IPS-18c (cell line): Measurements from ENCODE around the gene GSDMA.
"Not testable (repeated sequence)": the region's sequence is repeated elsewhere in the genome, so short reads cannot be mapped to it uniquely, and the experiment has no call there.

Source experiments
- H3K4me3 ChIP-seq: 2 replicates; pipeline ENCODE4 v1.7.0; 2013; ENCODE audit warnings: low read depth, mild to moderate bottlenecking, low read length, moderate library complexity; ENCODE audit not compliant: insufficient read depth
- H3K9me3 ChIP-seq: one replicate; pipeline ENCODE4 v1.6.1; 2013; ENCODE audit warnings: mild to moderate bottlenecking, low read length, moderate library complexity; ENCODE audit not compliant: control insufficient read depth, insufficient read depth

GSDMA gene

DNA sequence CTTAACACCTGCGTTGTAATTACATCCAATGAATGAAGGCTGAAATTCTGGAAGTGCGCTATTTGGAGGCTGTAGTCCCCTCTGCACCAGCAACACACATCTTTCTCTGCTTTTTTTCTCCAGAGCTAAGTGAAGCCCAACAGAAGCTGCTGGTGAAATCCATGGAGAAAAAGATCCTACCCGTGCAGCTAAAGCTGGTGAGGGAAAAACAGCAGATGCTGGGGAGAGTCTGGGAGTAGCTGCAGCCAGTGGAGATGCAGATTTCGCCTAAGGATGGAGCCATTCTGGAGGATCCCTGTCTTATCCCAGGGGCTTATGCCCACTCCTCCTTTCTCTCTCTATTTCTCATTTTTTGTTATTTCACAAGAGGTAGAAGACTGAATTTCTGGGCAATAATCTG lies 13.0 kb downstream of the GSDMA start:
- H3K4me3 ChIP-seq = no peak overlapping the region
- peaks cover 2% of the 10 kb centered on the region for H3K9me3 ChIP-seq

DNA sequence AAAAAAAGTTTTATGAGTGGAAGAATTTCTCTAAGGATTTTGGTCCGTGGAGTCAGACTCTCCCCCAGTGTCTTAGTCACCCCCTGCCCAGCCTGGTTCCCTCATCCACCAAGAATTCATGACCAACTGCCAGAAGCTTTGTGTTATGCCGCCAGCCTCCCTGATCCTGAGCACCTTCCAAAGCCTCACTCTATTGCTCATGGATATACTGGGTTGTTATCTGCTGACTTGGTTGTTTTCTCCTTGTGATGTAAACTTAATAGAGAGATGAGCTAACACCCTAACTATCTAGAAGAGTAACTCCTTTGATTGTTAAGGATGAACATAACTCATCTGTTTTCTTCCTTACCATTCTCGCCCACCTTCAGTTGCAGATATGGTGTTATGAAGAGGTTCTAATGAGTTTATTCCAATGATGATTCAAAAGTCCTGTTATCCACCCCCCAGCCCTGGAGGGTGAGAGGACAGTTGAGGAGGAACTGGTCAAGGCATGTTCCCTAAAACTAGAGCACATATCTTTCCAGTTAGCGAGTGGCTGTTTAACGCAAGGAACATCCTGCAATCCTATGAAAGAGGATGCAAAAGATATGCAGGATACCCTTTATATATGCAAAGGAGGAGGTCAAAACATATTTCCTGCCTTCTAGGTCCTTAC lies 16.3 kb downstream of the GSDMA start:
- no peak overlapping the region for H3K4me3 ChIP-seq
- no peaks in the 10 kb centered on the region for H3K9me3 ChIP-seq

DNA sequence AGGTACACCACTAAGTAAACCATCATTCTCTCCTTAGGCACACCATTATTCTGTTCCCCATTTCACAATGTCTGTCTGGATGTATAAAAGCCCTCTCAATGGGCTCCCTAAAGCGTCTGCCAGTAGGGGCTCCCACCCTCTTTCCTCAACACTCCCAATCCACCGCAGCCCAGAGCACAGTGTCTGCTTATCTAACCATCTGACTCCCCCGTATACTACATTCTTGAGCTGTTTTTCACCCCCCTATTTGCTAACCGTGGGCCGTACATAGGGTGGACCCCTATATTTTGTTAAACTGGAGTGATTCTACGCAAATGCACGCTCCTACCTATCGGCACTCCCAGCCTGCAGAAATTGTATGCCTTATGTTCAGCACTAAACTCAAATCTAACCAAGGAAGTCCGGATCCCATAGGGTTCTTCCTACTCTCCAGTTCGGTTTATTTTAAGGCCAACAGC lies 17.1 kb downstream of the GSDMA start:
- H3K4me3 ChIP-seq = peak overlapping the region; percentile 91
- H3K9me3 ChIP-seq = no peaks in the 10 kb centered on the region

DNA sequence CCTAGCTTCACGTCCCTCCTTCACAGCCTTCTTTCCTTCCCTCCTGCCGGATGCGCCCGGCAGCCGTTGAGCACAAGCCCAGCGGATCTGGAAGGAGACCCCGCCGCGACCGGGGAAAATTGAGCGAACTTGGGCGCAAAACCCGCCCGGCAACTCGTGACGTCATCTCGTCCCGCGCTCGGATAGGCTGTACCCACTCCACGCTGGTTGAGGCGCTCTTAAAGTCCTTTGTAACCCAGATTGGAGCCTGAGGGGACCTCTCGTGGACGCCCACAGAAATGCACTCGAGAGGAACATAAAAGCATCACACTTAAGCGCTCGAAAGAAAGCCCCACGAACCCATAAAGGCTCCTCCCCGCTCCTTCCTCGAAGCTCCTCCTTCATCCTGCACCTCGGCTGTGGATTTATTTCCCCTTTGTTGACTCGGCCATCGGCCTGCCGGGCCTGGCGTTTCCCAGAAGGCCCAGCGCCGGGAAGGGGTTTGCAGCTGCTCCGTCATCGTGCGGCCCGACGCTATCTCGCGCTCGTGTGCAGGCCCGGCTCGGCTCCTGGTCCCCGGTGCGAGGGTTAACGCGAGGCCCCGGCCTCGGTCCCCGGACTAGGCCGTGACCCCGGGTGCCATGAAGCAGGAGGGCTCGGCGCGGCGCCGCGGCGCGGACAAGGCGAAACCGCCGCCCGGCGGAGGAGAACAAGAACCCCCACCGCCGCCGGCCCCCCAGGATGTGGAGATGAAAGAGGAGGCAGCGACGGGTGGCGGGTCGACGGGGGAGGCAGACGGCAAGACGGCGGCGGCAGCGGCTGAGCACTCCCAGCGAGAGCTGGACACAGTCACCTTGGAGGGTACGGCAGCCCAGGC lies 17.8 kb downstream of the GSDMA start, which contains the start of gene PSMD3:
TSS of gene PSMD3 (plus strand) at position 457 of the 856 bp plus-strand sequence. CDS start at position 621, 164 bp downstream.
- H3K9me3 ChIP-seq = no peaks in the 10 kb centered on the region
- H3K4me3 ChIP-seq = peak within 1 kb of the TSS; percentile 91

DNA sequence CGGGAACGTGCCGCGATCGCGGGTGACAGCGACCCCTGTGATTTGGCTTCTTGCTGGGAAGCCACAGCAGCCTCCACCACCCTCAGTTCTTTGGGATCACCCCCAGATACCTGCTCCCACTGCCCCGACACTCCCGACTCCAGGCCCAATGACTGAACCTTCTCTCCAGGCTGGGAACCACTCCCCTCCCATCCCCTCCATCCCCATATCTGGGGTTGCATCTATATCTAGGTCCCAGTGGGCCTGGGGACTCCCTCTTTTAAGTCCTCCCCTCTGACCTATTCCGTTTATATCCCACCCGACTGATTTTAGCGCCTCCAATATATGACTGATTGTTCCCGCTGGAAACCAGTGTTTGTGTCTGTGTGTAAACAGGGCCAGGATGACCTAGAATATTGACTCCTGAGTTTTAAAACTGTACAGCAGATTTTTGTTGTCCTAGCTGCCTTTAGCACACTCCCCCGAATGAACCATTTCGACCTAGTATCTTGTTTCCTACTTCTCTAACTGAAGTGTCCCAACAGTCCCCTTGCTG lies 18.5 kb downstream of the GSDMA start:
- Histone ChIP-seq H3K4me3 (peak overlapping the region; percentile 91), H3K9me3 (no peaks in the 10 kb centered on the region)

DNA sequence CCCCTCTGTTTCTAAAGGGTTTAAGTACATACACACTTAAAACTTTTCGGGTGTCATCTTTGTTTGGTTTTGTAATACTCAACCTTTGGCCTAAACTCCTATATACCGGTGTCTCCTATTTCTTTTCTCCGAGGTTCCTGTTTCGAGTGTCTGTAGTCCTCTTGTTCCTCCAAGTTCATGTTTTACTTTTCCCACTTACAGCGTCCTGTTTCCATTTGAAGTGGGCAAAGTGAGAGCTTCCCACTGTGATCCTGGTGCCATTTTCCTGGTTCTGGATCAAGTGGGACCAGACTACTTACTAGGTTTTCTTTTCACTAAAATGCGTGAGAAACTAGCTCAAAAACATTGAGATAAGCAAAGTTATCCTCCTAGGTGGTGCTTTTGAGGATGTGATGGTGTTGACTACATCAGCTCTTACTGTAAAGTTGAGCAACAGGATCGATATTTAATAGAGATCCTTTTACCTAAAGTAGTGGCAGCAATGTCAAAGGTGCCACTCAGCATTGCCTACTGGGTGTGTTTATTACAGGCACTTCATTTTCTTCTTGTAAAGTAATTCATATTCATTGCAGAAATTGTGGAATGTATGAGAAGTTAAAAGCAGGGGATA lies 19.1 kb downstream of the GSDMA start:
- H3K4me3 ChIP-seq = peak overlapping the region; percentile 91
- no peaks in the 10 kb centered on the region for H3K9me3 ChIP-seq

DNA sequence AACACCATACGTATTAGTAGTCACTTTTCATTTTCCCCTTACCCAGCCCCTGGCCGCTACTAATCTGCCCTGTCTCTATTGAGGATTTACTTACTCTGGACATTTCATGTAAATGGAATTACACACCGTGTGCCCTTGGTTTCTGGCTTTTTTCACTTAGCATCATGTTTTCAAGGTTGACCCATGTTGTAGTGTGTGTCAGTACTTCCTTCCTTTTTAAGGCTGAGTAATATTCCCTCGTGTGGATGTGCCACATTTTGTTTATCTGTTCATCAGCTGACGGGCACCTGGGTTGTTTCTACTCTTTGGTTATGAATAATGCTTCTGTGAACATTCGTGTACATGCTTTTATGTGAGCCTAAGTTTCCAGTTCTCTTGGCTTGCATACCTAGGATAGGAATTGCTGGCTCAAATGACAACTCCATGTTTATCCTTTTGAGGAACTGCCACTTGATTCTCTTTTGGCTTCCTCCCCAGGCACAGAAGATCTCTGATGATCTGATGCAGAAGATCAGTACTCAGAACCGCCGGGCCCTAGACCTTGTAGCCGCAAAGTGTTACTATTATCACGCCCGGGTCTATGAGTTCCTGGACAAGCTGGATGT lies 25.5 kb downstream of the GSDMA start:
- no peak overlapping the region for H3K4me3 ChIP-seq
- H3K9me3 ChIP-seq = peaks cover 2% of the 10 kb centered on the region

DNA sequence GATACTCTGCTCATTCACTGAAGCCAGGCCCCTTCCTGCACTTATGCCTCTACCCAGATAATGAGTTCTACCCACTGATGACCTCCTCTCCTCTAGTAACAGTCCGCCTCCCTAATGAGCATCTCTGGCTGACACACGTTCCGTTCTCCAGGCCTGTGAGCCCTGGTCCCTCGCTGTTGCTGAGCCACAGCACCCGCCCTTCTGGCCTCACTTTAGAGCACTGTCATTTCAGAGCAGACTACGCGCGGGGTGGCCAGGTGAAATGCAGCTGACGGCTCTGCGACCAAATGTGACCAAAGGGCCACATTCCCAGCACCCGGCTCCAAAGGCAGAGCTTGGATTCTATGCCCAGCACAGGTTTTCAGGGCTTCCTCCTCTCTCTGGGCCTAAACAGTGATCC lies 31.6 kb downstream of the GSDMA start:
- H3K9me3 ChIP-seq = no peaks in the 10 kb centered on the region
- no peak overlapping the region for H3K4me3 ChIP-seq

DNA sequence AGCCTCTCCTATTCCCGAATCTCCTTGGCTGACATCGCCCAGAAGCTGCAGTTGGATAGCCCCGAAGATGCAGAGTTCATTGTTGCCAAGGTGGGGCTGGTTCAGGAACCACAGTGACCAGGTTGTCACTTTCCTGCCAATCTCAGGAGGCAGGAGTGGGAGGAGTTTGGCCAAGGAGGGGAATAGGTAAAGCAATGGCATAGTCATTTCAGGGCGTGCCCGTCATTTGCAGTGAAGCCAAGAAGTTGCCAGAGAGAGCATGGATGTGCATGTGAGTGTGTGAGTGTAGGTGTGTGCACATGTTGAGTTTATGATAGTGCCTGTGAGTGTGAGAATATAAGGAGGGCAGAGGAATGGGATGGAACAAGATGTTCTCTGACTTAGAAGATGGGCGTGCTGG lies 32.6 kb downstream of the GSDMA start:
- Histone ChIP-seq H3K4me3 (no peak overlapping the region), H3K9me3 (no peaks in the 10 kb centered on the region)

DNA sequence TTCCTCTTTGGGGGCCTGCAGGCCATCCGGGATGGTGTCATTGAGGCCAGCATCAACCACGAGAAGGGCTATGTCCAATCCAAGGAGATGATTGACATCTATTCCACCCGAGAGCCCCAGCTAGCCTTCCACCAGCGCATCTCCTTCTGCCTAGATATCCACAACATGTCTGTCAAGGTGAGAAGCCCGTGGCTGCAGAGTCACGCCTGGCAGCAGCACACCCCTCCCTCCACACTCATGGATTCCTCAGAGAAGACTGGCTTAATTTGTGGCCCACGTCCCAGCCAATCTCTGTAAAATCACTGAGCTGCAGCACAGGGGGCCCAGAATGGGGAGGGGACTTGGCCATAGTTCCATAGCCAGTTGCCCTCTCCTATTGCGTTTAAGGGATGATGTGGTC lies 33.4 kb downstream of the GSDMA start:
- Histone ChIP-seq H3K4me3 (no peak overlapping the region), H3K9me3 (no peaks in the 10 kb centered on the region)

DNA sequence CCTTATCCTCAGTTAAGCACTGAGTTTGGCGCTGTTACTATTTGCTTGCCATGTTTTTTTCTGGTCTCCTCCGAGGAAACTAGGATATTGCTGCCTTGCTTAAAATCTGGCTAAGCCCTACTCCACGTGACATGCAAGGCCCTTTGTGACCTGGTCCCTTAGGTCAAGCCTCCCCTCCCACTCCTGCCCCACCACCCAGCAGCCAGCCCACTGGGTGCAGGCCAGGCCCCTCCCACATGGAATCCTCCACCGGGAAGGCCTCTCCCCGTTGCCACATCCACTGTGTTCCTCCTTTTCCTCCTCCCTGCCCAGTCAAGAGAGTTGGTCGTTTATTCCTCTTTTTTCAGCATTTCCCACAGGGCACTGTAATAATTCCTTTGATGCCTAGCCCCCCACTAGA lies 34.0 kb downstream of the GSDMA start:
- Histone ChIP-seq H3K9me3 (no peaks in the 10 kb centered on the region), H3K4me3 (no peak overlapping the region)

DNA sequence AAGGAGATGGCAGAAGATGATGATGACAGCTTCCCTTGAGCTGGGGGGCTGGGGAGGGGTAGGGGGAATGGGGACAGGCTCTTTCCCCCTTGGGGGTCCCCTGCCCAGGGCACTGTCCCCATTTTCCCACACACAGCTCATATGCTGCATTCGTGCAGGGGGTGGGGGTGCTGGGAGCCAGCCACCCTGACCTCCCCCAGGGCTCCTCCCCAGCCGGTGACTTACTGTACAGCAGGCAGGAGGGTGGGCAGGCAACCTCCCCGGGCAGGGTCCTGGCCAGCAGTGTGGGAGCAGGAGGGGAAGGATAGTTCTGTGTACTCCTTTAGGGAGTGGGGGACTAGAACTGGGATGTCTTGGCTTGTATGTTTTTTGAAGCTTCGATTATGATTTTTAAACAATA lies 34.7 kb downstream of the GSDMA start:
- H3K9me3 ChIP-seq = no peaks in the 10 kb centered on the region

DNA sequence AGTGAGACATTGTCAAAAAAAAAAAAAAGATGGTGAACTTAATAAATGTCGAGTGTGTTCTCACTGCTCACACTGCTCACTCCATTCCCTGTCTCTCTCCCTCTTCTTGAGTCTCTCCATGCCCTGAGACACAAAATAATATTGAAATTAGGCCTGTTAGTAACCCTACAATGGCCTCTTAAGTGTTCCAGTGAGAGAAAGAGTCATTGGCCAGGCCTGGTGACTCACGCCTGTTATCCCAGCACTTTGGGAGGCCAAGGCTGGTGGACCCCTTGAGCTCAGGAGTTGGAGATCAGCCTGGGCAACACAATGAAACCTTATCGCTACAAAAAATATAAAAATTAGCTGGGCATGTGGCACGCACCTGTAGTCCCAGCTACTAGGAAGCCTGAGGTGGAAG lies 36.3 kb downstream of the GSDMA start:
- no peak overlapping the region for H3K4me3 ChIP-seq
- no peaks in the 10 kb centered on the region for H3K9me3 ChIP-seq

More for the DNA sequence above, 34.7 kb downstream of the GSDMA start:
- H3K4me3 ChIP-seq = no peak overlapping the region

DNA sequence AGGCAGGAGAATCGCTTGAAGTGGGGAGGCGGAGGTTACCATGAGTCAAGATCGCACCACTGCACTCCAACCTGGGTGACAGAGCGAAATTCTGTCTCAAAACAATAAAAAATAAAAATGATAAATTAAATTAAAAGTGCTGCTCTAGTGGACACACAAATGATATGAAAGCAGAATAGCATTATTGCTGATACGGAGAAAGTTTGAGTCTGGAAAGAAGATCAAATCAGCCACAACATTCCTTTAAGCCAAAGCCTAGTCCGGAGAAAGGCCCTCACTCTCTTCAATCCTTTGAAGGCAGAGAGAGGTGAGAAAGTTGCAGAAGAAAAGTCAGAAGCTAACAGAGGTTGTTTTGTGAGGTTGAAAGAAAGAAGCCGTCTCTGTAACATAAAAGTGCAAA lies 37.4 kb downstream of the GSDMA start:
- Histone ChIP-seq H3K4me3 (no peak overlapping the region), H3K9me3 (no peaks in the 10 kb centered on the region)

DNA sequence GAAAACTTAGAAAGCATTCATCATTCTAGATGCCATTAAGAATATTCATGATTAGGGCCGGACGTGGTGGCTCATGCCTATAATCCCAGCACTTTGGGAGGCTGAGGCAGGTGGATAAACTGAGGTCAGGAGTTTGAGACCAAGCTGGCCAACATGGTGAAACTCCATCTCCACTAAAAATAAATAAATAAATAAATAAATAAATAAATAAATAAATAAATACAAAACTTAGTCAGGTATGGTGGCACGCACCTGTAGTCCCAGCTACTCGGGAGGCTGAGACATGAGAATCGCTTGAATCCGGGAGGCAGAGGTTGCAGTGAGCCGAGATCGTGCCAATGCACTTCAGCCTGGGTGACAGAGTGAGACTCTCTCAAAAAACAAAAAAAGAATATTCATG lies 38.5 kb downstream of the GSDMA start:
- not testable (repeated sequence) for H3K4me3 ChIP-seq, H3K9me3 ChIP-seq

DNA sequence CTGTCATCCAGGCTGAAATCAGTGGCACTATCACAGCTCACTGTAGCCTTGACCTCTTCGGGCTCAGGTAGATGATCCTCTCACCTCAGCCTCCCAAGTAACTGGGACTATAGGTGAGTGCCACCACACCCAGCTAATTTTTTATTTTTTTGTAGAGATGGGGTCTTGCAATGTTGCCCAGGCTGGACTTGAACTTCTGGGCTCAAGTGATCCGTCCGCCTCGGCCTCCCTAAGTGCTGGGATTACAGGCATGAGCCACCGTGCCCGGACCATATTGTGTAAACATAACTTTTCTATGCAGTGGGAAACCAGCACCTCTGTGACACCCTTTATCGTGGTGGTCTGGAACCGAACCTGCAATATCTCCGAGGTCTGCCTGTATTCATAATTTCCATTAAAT lies 41.3 kb downstream of the GSDMA start:
- no peaks in the 10 kb centered on the region for H3K9me3 ChIP-seq
- H3K4me3 ChIP-seq = no peak overlapping the region

DNA sequence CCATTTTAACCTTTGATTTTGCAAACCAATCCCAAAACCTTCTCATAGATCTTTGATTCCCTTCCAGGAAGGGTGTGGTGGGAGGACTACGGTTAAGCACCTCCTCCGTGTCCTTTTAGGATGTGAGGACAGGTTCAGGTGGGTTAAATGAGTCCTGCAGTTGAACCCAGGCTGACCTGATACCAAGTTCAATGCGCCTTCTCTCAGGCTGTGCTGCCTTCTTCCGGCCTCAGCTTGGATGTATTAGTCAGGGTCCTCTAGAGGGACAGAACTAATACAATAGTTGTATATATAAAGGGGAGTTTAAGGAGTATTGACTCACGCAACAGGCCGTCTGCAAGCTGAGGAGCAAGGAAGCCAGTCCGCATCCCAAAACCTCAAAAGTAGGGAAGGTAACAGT lies 41.9 kb downstream of the GSDMA start:
- no peaks in the 10 kb centered on the region for H3K9me3 ChIP-seq
- H3K4me3 ChIP-seq = no peak overlapping the region
